Tibial artery (tissue), 4 donors: Measurements from ENCODE around the gene DBH.

Source experiments
- DNase-seq, 2 donors: peaks; one replicate each; pipeline ENCODE4 v3.0.0-alpha.2; 2019
- H3K27ac ChIP-seq, 2 donors: fragments of 200-600 bp; sonication (generic) in 1 of 2; 1 replicate in 1 of 2; 2 replicates in 1 of 2; pipeline ENCODE4 v1.5.1; 2018 to 2019; ENCODE audit warnings: mild to moderate bottlenecking in 1 of 2
- H3K27me3 ChIP-seq, 2 donors: fragments of 200-600 bp; sonication (generic) in 1 of 2; one replicate each; pipeline versions ENCODE4 v1.5.1 to v1.6.0; 2016 to 2019
- H3K36me3 ChIP-seq, 3 donors: fragments of 200-600 bp; sonication (generic) in 2 of 3; one replicate each; pipeline ENCODE4 v1.5.1; 2016 to 2019; ENCODE audit warnings: mild to moderate bottlenecking in 2 of 3
- H3K4me1 ChIP-seq, 4 donors: fragments of 200-600 bp; sonication (generic) in 2 of 4; 1 replicate in 3 of 4; 2 replicates in 1 of 4; pipeline ENCODE4 v1.5.1; 2016 to 2019
- H3K4me3 ChIP-seq, 2 donors: fragments of 200-600 bp; sonication (generic) in 1 of 2; 1 replicate in 1 of 2; 2 replicates in 1 of 2; pipeline ENCODE4 v1.5.1; 2018 to 2019; ENCODE audit warnings: mild to moderate bottlenecking in 2 of 2
- H3K9me3 ChIP-seq, 3 donors: fragments of 200-600 bp; sonication (generic) in 1 of 3; one replicate each; pipeline ENCODE4 v1.5.1; 2016 to 2019
- intact Hi-C: fragments of 100-400 bp; cut with DNase I; formaldehyde crosslinking; loops from one replicate; pipeline ENCODE4 v1.15.0; 2023; ENCODE audit warnings: low total_unique reads
- TF ChIP-seq, protein P1 (sequence below), 2 experiments: fragments of 200-600 bp in 1 of 2; fragments of 450-650 bp in 1 of 2; IDR thresholded peaks; one replicate each; pipeline ENCODE4 v1.5.1; 2017 to 2019; ENCODE audit warnings: antibody characterized with exemption in 2 of 2, mild to moderate bottlenecking in 1 of 2, moderate library complexity in 1 of 2

The DBH gene

DNA sequence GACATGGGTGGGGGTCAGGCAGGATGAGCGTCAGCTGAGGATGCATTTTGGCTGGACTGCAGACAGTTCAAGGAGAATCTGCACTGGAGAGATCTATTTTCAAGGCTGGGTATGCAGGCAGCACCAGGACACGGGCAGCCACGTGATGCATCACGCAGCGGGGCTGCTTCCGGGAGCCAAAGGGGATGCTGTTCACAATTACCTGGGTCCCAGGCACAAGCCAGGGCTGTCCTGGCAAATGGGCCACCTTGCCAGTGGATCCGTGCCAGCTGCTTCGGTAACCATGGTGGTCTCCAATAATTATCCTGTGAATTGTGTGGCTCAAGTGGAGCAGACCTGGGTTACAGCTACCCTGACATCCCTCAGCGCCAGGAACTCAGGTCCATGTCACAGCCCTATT, 17.5 kb downstream of the DBH start:
- no peak for DNase-seq

DNA sequence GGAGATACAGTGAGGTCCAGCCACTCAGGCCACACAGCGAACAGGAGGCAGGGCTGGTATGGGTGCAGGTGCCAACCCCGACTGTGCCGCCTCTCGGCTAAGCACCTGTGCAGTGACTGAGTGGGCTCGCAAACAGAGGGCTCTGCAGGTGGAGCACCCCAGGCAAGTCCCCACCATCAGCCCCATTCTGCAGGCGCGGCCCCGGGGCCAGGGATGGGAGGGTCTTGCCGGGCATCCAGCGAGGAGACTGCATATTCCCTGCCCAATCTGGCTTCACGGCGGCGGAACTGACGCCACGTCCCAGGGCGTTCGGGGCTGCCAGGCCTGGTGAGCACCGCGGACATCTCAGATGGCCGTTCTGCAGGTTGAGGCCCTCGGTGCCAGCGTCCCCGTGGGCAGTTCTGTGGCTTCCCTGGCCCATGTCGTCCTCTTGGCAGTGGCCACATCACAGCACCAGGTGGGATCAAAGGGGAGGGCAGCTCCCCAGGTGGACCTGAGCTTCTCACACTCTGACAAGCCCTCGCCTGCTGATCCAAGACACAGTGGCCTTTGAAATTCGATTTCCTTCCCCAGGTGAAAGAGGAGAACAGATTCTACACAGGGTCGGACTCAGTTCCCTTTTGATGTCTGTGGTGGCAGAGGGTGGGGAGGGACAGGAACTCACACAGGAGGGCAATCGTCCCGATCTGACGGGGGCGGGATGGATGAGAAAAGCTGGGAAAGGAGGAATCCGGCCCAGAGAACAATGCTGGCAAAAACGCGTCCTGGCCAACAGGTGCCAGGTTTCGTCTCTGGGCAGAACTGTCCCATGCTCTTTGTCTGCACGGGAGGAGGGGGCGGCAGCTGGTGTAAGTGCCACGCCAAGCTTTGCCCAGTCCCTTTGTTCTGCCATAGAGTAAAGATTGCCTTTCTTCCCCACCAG, 18.8 kb downstream of the DBH start:
- Histone ChIP-seq H3K9me3 (no peaks in the 10 kb centered on the region), H3K27ac (no peak overlapping the region), H3K27me3 (peaks cover 0 to 85% of the 10 kb centered on the region in 2 donors), H3K36me3 (no peaks in the 10 kb centered on the region), H3K4me3 (no peak overlapping the region), H3K4me1 (peaks cover 0 to 14% (median 13%) of the 10 kb centered on the region in 4 donors)
- DNase-seq = no peak
- TF ChIP-seq, protein P1, sequence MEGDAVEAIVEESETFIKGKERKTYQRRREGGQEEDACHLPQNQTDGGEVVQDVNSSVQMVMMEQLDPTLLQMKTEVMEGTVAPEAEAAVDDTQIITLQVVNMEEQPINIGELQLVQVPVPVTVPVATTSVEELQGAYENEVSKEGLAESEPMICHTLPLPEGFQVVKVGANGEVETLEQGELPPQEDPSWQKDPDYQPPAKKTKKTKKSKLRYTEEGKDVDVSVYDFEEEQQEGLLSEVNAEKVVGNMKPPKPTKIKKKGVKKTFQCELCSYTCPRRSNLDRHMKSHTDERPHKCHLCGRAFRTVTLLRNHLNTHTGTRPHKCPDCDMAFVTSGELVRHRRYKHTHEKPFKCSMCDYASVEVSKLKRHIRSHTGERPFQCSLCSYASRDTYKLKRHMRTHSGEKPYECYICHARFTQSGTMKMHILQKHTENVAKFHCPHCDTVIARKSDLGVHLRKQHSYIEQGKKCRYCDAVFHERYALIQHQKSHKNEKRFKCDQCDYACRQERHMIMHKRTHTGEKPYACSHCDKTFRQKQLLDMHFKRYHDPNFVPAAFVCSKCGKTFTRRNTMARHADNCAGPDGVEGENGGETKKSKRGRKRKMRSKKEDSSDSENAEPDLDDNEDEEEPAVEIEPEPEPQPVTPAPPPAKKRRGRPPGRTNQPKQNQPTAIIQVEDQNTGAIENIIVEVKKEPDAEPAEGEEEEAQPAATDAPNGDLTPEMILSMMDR (IDR thresholded peaks at IDR 0.05) = no peak
- intact Hi-C loops = no loop called here

More for the DNA sequence above, 17.5 kb downstream of the DBH start:
- H3K9me3 ChIP-seq = no peaks in the 10 kb centered on the region
- TF ChIP-seq, protein P1 (IDR thresholded peaks at IDR 0.05) = no peak
- peaks cover 0 to 87% of the 10 kb centered on the region in 2 donors for H3K27me3 ChIP-seq
- no peak overlapping the region for H3K4me3 ChIP-seq
- intact Hi-C loops = no loop called here
- H3K36me3 ChIP-seq = no peaks in the 10 kb centered on the region
- H3K4me1 ChIP-seq = peaks cover 0 to 6% (median 5%) of the 10 kb centered on the region in 4 donors
- H3K27ac ChIP-seq = no peak overlapping the region

DNA sequence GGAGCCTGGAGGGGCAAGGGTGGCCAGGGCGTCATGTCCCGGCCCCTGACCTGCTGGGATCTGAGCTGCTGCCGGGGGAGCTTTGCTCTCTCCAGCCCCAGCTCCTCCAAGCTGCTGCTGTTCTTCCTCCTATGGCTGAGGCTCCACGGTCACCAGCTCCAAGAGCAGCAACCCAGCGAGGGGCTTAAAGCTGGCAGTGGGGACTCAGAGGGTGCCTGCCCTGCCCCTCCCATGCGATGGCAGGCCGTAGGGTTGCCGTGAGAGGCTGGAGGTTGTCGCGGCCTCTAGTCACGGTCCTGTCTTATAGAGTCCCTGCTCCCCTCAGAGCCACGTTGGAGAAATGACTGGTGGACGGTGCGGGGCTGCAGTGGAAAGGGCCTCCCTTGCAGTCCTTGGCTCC, 19.5 kb downstream of the DBH start:
- Histone ChIP-seq H3K27ac (no peak overlapping the region), H3K27me3 (peaks cover 0 to 92% of the 10 kb centered on the region in 2 donors), H3K36me3 (no peaks in the 10 kb centered on the region), H3K9me3 (no peaks in the 10 kb centered on the region), H3K4me3 (no peak overlapping the region), H3K4me1 (peaks cover 0 to 14% (median 13%) of the 10 kb centered on the region in 4 donors)
- TF ChIP-seq, protein P1 (IDR thresholded peaks at IDR 0.05) = no peak
- intact Hi-C loops = no loop called here
- DNase-seq = no peak

DNA sequence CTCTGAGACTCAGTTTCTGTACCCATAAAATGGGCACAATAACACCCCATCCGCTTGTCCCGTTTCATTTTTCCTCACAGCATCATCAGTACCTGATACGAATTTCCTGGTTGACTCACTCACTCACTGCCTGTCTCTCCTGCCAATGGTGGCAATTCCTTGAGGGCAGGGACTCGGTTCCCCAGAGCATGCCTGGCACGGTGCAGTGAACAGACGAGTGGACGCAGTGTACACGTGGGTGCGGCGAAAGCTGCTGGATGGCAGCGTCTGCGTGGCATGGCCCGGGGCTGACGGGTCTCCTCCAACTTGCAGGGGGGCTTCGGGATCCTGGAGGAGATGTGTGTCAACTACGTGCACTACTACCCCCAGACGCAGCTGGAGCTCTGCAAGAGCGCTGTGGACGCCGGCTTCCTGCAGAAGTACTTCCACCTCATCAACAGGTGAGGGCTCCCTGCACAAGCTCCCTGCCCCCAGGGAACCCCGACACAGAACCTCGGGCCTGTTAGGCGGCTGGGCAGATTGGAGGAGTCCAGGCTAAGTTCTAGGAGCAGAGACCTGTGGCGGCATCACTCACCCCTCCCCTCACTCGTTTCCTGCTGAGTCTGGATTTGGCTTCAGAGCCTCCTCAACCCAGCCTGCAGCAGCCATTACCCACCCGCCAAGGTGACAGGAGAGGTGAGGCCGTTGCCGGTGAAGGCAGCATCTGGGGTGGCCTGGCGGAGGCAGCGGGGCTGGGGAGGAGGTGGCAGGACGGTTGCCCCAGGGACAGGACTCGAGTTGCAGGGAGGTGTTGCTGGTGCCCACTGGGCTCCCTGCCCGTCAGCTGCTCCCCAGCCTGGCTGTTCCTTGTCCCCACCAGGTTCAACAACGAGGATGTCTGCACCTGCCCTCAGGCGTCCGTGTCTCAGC, 20.3 kb downstream of the DBH start:
- Histone ChIP-seq H3K27me3 (peaks cover 0 to 92% of the 10 kb centered on the region in 2 donors), H3K36me3 (no peaks in the 10 kb centered on the region), H3K27ac (no peak overlapping the region), H3K9me3 (no peaks in the 10 kb centered on the region), H3K4me3 (no peak overlapping the region), H3K4me1 (peaks cover 0 to 14% (median 13%) of the 10 kb centered on the region in 4 donors)
- no peak for DNase-seq
- TF ChIP-seq, protein P1 (IDR thresholded peaks at IDR 0.05) = no peak
- intact Hi-C loops = no loop called here

DNA sequence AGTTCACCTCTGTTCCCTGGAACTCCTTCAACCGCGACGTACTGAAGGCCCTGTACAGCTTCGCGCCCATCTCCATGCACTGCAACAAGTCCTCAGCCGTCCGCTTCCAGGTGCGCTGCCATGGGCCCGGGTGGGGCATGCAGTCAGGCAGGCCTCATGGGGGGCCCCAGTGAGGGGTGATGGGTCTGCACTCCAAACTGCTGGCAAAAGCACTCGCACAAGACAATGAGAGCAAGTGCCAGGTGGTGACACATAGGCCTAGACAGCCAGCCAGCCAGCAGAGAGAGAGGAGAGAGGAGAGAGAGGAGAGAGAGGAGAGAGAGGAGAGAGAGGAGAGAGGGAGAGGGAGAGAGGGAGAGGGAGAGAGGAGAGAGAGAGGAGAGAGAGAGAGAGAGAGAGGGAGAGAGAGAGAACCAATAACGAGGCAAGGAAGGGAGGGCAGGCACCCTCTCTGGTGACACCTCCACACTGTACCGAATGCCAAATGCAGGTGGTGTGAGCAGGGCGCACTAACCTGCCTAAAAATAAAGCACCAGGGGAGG, 21.0 kb downstream of the DBH start:
- intact Hi-C loops = no loop called here
- TF ChIP-seq, protein P1 (IDR thresholded peaks at IDR 0.05) = no peak

More for the DNA sequence above, 21.0 kb downstream of the DBH start:
- Histone ChIP-seq H3K4me3 (no peak overlapping the region), H3K27ac (no peak overlapping the region), H3K4me1 (peaks cover 0 to 14% (median 13%) of the 10 kb centered on the region in 4 donors), H3K27me3 (peaks cover 0 to 92% of the 10 kb centered on the region in 2 donors), H3K36me3 (no peaks in the 10 kb centered on the region), H3K9me3 (no peaks in the 10 kb centered on the region)
- no peak for DNase-seq
